HG02970 (cell line): Measurements from ENCODE around the gene SLC34A1.
A peak's percentile ranks its signal among the peaks of the same experiment; 100 is the strongest.

ENCODE experiments used
- ATAC-seq: cut with Tn5 transposase; IDR thresholded peaks from one replicate; pipeline ENCODE4 v1.9.1; 2021; ENCODE audit warnings: mild to moderate bottlenecking, moderate library complexity, moderate number of reproducible peaks; ENCODE audit not compliant: unreplicated experiment, low FRiP score

The SLC34A1 gene

GRCh38 chr5:177442066-177442826, 58.0 kb downstream of the SLC34A1 start:
- ATAC-seq, result no peak

DNA sequence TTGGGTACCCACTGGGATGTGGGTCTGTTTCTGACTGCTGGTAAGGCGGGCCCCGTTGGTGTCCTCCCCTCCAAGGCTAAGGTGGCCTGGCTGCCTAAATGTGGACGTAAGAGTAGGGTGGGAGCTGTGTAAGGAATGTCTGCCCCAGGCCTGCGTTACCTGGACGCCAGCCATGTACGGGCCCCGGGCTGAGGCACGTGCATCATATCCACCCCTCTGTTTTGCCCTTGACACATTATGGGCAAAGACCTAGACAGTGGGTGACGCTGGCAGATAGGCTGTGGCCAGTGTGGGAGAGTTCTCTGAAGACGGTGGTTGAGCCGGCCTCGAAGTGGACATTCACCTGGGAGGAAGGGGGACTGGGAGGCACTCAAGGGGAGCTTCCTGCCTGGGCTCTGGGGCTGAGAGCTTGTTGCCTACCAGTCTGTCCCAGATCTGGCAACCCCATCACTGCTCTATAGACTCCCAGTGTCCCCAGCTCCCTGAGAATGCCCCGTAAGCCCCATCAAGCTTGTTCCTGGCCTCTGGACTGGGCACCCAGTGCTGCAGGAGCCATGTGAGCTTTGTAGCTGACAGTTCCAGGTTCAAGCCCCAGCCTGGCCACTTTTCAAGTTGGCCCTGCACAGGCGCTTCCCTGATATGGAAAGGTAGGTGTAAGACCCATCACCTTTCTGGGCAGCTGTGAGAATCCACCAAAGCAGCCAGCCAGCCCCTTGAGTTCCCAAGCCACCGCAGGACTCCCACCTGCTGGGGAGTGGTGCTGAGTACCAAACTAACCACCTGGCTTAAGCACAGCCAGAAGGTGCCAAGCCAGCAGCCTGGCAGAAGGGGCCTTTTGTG, 59.1 kb downstream of the SLC34A1 start:
- no peak for ATAC-seq

- ATAC-seq, result no peak
Measured at GRCh38 chr5:177444106-177445051, 60.1 kb downstream of the SLC34A1 start.

- ATAC-seq, result no peak
Measured at GRCh38 chr5:177445052-177445916, 61.0 kb downstream of the SLC34A1 start.

- no peak for ATAC-seq
Measured at GRCh38 chr5:177445917-177446199, 61.6 kb downstream of the SLC34A1 start.

DNA sequence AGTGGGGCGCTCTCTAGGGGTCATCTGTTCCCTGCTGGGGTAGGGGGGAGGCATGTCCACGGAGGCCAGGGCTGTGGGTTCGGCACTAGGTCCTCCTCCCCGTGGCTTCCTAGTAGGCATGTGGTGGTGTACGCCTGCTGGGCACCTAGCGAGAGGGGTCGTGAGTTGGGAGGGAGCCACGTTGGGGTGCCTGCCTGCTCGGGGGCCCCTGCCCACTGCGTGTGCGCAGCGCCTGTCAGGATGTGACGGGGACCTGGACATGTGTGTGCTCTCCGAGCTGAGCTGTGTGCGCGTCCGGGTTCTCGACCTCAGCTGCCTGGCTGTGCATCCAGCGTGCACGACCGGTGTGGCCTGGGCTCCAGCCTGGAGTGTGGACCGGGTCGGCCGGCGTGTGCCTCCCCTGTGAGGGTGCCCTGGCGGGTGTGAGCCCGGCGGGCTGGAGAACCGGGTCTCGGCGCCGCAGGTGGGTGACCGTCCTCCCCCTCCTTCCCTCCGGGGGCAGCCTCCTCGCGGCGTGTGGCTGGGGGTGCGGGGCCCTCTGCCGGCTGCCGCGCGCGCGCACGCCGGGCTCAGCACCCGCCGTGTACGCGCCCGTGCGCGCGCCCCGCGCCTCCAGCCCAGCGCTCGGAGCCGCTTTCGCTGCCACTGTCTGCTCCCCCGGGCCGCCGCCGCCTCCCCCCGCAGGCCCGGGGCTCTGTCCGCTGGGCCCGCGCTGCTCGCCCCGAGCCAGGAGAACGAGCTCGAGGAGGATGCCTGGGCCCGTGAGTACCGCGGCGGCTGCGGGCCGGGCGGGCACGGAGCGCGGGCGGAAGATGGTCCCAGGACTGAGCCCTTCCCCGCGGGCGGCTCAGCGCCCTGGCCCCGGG, 62.2 kb downstream of the SLC34A1 start, which contains the start of gene PRR7:
TSS of gene PRR7 (plus strand) at position 615 of the 866 bp plus-strand sequence. CDS start 8,254 bp downstream, outside the sequence.
- ATAC-seq, result peak; percentile 42

GRCh38 chr5:177447066-177447610, 62.9 kb downstream of the SLC34A1 start:
- ATAC-seq, result peak; percentile 36

DNA sequence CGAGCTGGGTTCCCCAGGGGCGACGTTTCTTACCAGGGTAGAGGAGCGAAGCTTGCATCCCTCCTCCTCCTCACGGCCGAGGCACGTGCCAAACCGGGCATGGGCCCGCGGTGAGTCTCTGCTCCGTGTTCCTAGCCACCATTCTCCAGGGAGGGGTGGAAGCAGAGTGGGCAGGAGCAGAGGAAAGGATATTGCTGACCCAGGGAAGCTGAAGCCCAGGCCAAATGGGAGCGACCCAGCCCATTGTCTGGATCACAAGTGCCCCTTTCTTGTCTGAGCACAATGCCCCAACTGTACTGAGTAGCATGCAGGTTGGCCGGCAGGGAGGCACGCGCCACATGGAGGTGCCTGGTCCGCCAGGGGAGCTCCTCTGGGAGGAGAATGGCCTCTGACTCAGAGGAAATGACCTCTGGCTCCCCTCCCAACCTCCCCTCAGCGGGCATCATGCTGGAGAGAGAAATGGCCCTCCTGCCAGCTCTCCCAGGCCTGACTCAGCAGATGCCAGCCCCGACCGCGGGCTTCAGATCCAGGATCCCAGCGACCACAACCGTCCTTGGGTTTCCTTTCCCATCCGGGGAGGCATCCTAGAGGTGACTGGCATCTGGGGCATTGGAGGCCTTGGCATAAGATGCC, 63.5 kb downstream of the SLC34A1 start:
- no peak for ATAC-seq
